Right forelimb (tissue), 1 donor: ENCODE measurements around the gene EFNA3.

Source experiments
- DNase-seq: peaks from one replicate; pipeline ENCODE4 v3.0.0-alpha.2; 2018

EFNA3 gene

DNA sequence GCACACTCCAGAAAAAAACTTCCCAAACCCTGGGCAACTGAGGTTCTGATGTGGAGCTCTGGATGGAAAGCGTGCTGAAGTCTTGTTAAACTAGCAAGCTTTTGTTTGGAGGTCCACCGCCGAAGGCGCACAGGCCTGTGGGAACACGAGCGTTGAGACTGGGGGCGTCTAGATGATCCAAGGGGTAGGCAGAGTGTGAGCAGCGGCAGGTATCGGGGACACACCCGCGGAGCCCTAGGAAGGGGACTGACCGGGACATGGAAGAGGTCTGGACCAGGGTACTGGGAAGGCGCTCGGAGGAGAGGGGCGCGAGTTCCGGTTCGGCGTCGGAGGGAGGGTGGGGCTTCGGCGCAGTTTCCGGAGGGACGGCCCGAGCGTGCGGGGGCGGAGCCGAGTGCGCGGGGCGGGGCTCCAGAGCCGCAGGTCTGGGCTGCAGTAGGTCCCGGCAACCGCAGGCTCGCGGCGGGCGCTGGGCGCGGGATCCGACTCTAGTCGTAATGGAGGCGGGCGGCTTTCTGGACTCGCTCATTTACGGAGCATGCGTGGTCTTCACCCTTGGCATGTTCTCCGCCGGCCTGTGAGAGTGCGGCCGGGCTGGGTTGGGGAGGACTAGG is 56.9 kb downstream of the EFNA3 start, which contains the start of gene SLC50A1:
TSS of gene SLC50A1 (plus strand) at position 438 of the 614 bp plus-strand sequence. CDS start at position 498, 60 bp downstream.
- DNase-seq = peak; percentile 97

DNA sequence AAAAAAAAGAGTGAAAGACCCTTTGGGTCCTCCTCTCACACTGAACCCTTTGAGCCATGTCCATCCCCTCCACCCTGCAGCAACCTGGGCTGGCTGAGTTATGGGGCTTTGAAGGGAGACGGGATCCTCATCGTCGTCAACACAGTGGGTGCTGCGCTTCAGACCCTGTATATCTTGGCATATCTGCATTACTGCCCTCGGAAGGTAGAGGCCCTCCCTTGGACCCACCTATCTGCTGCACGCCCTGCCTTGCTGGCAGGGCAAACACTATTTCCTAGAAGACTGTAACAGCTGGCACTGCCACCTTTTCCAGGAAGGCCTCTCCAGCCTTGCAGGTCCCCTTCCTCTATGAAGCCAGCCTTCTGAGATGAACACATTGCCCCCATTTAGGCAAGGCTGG is 58.1 kb downstream of the EFNA3 start:
- DNase-seq = no peak
